RWPE2 (cell line): ENCODE data around the gene PAK1.

Experiments used
- ATAC-seq: fragments of 200-7000 bp; cut with Tn5 transposase; 3 replicates; pipeline ENCODE4 v1.9.1; 2021; ENCODE audit warnings: low read depth
- DNase-seq: peaks from one replicate; pipeline ENCODE4 v3.0.0-alpha.2; 2020; ENCODE audit warnings: low spot score
- H3K27ac ChIP-seq: fragments of 450-650 bp; 2 replicates; pipeline ENCODE4 v1.5.1; 2017; ENCODE audit warnings: mild to moderate bottlenecking; ENCODE audit not compliant: poor library complexity, severe bottlenecking
- H3K27me3 ChIP-seq: fragments of 250-450 bp; sonication (Bioruptor Pico); 2 replicates; pipeline ENCODE4 v1.5.1; 2021; ENCODE audit warnings: mild to moderate bottlenecking, moderate library complexity; ENCODE audit not compliant: insufficient read depth, poor library complexity, severe bottlenecking
- H3K36me3 ChIP-seq: fragments of 250-450 bp; sonication (Bioruptor Pico); 2 replicates; pipeline ENCODE4 v1.5.1; 2020; ENCODE audit warnings: low read depth, mild to moderate bottlenecking, moderate library complexity
- H3K4me1 ChIP-seq: fragments of 250-450 bp; sonication (Bioruptor Pico); 2 replicates; pipeline ENCODE4 v1.5.1; 2021; ENCODE audit warnings: mild to moderate bottlenecking, moderate library complexity; ENCODE audit not compliant: insufficient read depth, poor library complexity, severe bottlenecking
- H3K4me3 ChIP-seq: fragments of 250-450 bp; sonication (Bioruptor Pico); 2 replicates; pipeline ENCODE4 v1.5.1; 2021; ENCODE audit warnings: mild to moderate bottlenecking, moderate library complexity; ENCODE audit not compliant: severe bottlenecking
- H3K9me3 ChIP-seq: fragments of 250-450 bp; sonication (Bioruptor Pico); 2 replicates; pipeline ENCODE4 v1.5.1; 2021; ENCODE audit warnings: mild to moderate bottlenecking, moderate library complexity; ENCODE audit not compliant: severe bottlenecking
- CTCF ChIP-seq: fragments of 450-650 bp; IDR thresholded peaks from one replicate; pipeline ENCODE4 v1.5.1; 2017; ENCODE audit warnings: mild to moderate bottlenecking, moderate library complexity; ENCODE audit not compliant: poor library complexity, severe bottlenecking

The PAK1 gene

GRCh38 chr11:77442394-77443053 lies 31.4 kb downstream of the PAK1 start:
- no peak for ATAC-seq
- H3K27ac ChIP-seq: no peak overlapping the region
- no peak overlapping the region for H3K4me3 ChIP-seq
- H3K9me3 ChIP-seq: no peaks in the 10 kb centered on the region
- H3K36me3 ChIP-seq: no peaks in the 10 kb centered on the region
- no peaks in the 10 kb centered on the region for H3K4me1 ChIP-seq
- TF ChIP-seq CTCF: no peak
- DNase-seq: no peak
- no peaks in the 10 kb centered on the region for H3K27me3 ChIP-seq

GRCh38 chr11:77441426-77441825 lies 32.5 kb downstream of the PAK1 start:
- no peak for ATAC-seq

GRCh38 chr11:77440678-77441077 lies 33.2 kb downstream of the PAK1 start:
- DNase-seq (no peak), ATAC-seq (no peak)
- no peak overlapping the region for H3K4me3 ChIP-seq
- H3K4me1 ChIP-seq: no peaks in the 10 kb centered on the region
- H3K27ac ChIP-seq: no peak overlapping the region
- no peaks in the 10 kb centered on the region for H3K9me3 ChIP-seq
- H3K36me3 ChIP-seq: no peaks in the 10 kb centered on the region
- no peak for TF ChIP-seq CTCF
- no peaks in the 10 kb centered on the region for H3K27me3 ChIP-seq

More at GRCh38 chr11:77441426-77441825, 32.5 kb downstream of the PAK1 start:
- Histone ChIP-seq H3K4me3 (no peak overlapping the region), H3K27me3 (no peaks in the 10 kb centered on the region), H3K27ac (no peak overlapping the region), H3K36me3 (no peaks in the 10 kb centered on the region), H3K4me1 (no peaks in the 10 kb centered on the region), H3K9me3 (no peaks in the 10 kb centered on the region)
- no peak for TF ChIP-seq CTCF
- no peak for DNase-seq

GRCh38 chr11:77438487-77438886 lies 35.4 kb downstream of the PAK1 start:
- H3K27ac ChIP-seq: no peak overlapping the region
- DNase-seq (no peak), ATAC-seq (no peak)
- H3K36me3 ChIP-seq: no peaks in the 10 kb centered on the region
- TF ChIP-seq CTCF: no peak
- H3K4me1 ChIP-seq: no peaks in the 10 kb centered on the region
- no peaks in the 10 kb centered on the region for H3K27me3 ChIP-seq
- H3K9me3 ChIP-seq: no peaks in the 10 kb centered on the region
- H3K4me3 ChIP-seq: no peak overlapping the region

- H3K27me3 ChIP-seq: no peaks in the 10 kb centered on the region
- no peaks in the 10 kb centered on the region for H3K4me1 ChIP-seq
- H3K9me3 ChIP-seq: no peaks in the 10 kb centered on the region
- H3K27ac ChIP-seq: no peak overlapping the region
- ATAC-seq (no peak), DNase-seq (no peak)
- no peak for TF ChIP-seq CTCF
- no peak overlapping the region for H3K4me3 ChIP-seq
- H3K36me3 ChIP-seq: no peaks in the 10 kb centered on the region
Observed at GRCh38 chr11:77436969-77437368, 36.9 kb downstream of the PAK1 start.
